ENCODE measurements around the gene RTEL1.

DNA sequence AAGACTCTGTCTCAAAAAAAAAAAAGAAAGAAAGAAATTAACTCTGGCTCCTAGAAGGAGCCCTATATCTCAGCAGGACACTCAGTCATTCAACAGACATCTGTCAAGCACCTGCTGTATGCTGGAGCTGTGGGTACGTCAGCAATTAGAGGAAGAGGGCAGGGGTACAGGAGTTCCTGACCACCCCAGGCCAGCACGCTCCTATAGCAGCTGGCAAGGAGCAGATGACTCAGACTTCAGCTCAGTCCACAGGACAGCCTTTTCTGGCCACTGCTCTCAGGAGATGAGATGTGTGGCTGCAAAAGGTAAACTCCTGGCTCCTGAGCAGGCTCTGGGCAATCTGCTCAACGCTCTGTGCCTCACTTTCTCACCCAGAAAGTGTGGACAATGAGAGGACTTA lies 1.7 kb upstream of the RTEL1 start:
- TF ChIP-seq, protein P1, sequence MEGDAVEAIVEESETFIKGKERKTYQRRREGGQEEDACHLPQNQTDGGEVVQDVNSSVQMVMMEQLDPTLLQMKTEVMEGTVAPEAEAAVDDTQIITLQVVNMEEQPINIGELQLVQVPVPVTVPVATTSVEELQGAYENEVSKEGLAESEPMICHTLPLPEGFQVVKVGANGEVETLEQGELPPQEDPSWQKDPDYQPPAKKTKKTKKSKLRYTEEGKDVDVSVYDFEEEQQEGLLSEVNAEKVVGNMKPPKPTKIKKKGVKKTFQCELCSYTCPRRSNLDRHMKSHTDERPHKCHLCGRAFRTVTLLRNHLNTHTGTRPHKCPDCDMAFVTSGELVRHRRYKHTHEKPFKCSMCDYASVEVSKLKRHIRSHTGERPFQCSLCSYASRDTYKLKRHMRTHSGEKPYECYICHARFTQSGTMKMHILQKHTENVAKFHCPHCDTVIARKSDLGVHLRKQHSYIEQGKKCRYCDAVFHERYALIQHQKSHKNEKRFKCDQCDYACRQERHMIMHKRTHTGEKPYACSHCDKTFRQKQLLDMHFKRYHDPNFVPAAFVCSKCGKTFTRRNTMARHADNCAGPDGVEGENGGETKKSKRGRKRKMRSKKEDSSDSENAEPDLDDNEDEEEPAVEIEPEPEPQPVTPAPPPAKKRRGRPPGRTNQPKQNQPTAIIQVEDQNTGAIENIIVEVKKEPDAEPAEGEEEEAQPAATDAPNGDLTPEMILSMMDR (IDR thresholded peaks at IDR 0.05; ENCODE audit: poor library complexity, severe bottlenecking), result no peak
- TF ChIP-seq EP300 (conservative IDR thresholded peaks at IDR 0.05; ENCODE audit: poor library complexity, severe bottlenecking) (no peak), MXI1 (conservative IDR thresholded peaks at IDR 0.05; ENCODE audit: poor library complexity, severe bottlenecking) (no peak), POLR2AphosphoS5 (IDR thresholded peaks at IDR 0.05) (no peak), EZH2 (IDR thresholded peaks at IDR 0.05; ENCODE audit: borderline replicate concordance, insufficient read depth, low read length, poor library complexity, severe bottlenecking) (no peak), TAF1 (IDR thresholded peaks at IDR 0.05; ENCODE audit: low read depth) (no peak)
- TF ChIP-seq, protein P2, sequence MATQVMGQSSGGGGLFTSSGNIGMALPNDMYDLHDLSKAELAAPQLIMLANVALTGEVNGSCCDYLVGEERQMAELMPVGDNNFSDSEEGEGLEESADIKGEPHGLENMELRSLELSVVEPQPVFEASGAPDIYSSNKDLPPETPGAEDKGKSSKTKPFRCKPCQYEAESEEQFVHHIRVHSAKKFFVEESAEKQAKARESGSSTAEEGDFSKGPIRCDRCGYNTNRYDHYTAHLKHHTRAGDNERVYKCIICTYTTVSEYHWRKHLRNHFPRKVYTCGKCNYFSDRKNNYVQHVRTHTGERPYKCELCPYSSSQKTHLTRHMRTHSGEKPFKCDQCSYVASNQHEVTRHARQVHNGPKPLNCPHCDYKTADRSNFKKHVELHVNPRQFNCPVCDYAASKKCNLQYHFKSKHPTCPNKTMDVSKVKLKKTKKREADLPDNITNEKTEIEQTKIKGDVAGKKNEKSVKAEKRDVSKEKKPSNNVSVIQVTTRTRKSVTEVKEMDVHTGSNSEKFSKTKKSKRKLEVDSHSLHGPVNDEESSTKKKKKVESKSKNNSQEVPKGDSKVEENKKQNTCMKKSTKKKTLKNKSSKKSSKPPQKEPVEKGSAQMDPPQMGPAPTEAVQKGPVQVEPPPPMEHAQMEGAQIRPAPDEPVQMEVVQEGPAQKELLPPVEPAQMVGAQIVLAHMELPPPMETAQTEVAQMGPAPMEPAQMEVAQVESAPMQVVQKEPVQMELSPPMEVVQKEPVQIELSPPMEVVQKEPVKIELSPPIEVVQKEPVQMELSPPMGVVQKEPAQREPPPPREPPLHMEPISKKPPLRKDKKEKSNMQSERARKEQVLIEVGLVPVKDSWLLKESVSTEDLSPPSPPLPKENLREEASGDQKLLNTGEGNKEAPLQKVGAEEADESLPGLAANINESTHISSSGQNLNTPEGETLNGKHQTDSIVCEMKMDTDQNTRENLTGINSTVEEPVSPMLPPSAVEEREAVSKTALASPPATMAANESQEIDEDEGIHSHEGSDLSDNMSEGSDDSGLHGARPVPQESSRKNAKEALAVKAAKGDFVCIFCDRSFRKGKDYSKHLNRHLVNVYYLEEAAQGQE (IDR thresholded peaks at IDR 0.05; ENCODE audit: borderline replicate concordance), result no peak
